ENCODE results near the gene TTC23L. TPM values are rescaled to one million over a fixed set of nuclear protein-coding genes. Genes with fewer than 3 reads are reported as not detected.
"Not testable (repeated sequence)": the region's sequence is repeated elsewhere in the genome, so short reads cannot be mapped to it uniquely, and the experiment has no call there.

Gene TTC23L
- total RNA-seq, 1 experiment from 2014 or later: 0.54 TPM

DNA sequence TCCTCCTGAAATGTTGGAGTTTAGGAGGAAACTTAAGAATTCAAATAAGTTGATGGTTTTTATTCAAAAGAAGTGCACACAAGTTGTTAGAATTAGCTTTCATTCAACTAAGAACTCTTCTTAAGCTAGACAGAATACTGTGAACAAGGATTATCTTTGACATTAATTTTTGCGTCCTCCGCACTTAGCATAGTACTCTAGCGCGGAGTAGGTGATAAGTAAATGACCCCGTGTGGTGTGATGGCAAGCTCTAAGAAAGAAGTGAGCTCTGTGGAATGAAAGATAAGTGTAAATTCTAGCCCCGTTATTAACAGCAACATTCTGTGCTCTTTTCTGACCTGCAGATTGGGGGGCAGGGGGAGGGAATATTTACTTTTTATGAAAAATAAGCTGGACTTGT, 77.6 kb downstream of the TTC23L start:
- H3K27ac Mint-ChIP-seq (ENCODE audit: unreplicated experiment): peak overlapping the region; percentile 72
- intact Hi-C loops (cut with micrococcal nuclease; ENCODE audit: unreplicated experiment): no loop called here
- H3K36me3 Mint-ChIP-seq (ENCODE audit: insufficient read depth, unreplicated experiment): peaks cover 29% of the 10 kb centered on the region
- no peak overlapping the region for H3K4me3 Mint-ChIP-seq (ENCODE audit: low read depth, unreplicated experiment)
- TF ChIP-seq, protein P1, sequence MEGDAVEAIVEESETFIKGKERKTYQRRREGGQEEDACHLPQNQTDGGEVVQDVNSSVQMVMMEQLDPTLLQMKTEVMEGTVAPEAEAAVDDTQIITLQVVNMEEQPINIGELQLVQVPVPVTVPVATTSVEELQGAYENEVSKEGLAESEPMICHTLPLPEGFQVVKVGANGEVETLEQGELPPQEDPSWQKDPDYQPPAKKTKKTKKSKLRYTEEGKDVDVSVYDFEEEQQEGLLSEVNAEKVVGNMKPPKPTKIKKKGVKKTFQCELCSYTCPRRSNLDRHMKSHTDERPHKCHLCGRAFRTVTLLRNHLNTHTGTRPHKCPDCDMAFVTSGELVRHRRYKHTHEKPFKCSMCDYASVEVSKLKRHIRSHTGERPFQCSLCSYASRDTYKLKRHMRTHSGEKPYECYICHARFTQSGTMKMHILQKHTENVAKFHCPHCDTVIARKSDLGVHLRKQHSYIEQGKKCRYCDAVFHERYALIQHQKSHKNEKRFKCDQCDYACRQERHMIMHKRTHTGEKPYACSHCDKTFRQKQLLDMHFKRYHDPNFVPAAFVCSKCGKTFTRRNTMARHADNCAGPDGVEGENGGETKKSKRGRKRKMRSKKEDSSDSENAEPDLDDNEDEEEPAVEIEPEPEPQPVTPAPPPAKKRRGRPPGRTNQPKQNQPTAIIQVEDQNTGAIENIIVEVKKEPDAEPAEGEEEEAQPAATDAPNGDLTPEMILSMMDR (IDR thresholded peaks at IDR 0.05; ENCODE audit: unreplicated experiment): no peak
- no TSS peak for BruUV-seq (replicated peaks)
- CTCF ChIA-PET: no interaction called here
- no peak for DNase-seq
- H3K9me3 Mint-ChIP-seq (ENCODE audit: low read depth, unreplicated experiment): no peaks in the 10 kb centered on the region
- no peaks in the 10 kb centered on the region for H3K27me3 Mint-ChIP-seq (ENCODE audit: unreplicated experiment)
- peaks cover 15% of the 10 kb centered on the region for H3K4me1 Mint-ChIP-seq (ENCODE audit: low read depth, unreplicated experiment)

DNA sequence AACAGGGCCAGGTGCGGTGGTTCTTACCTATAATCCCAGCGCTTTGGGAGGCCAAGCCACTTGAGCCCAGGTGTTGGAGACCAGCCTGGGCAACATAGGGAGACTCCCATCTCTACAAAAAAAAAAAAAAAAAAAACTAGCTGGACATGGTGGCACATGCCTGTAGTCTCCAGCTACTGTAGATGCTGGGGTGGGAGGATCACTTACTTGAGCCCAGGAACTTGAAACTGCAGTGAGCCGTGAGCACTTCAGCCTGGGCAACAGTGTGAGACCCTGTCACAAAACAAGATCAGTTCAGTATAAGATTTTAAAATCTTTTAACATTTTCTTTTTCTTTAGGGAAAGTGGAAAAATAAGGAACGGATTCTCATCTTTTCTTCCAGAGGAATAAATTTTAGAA, 79.1 kb downstream of the TTC23L start:
- TF ChIP-seq, protein P1 (IDR thresholded peaks at IDR 0.05; ENCODE audit: unreplicated experiment): no peak
- H3K36me3 Mint-ChIP-seq (ENCODE audit: insufficient read depth, unreplicated experiment): peaks cover 26% of the 10 kb centered on the region
- no peak overlapping the region for H3K4me3 Mint-ChIP-seq (ENCODE audit: low read depth, unreplicated experiment)
- BruUV-seq (replicated peaks): no TSS peak
- H3K4me1 Mint-ChIP-seq (ENCODE audit: low read depth, unreplicated experiment): peaks cover 15% of the 10 kb centered on the region
- peak overlapping the region; percentile 29 for H3K27ac Mint-ChIP-seq (ENCODE audit: unreplicated experiment)
- intact Hi-C loops (cut with micrococcal nuclease; ENCODE audit: unreplicated experiment): no loop called here
- H3K27me3 Mint-ChIP-seq (ENCODE audit: unreplicated experiment): no peaks in the 10 kb centered on the region
- no peak for DNase-seq
- no peaks in the 10 kb centered on the region for H3K9me3 Mint-ChIP-seq (ENCODE audit: low read depth, unreplicated experiment)
- CTCF ChIA-PET: interaction anchor here (0.7 to 1.4 kb wide), 2 partner anchors 12 to 1009 kb away, joined by 3 to 5 read pairs; partner anchors contain the start of gene DNAJC21

DNA sequence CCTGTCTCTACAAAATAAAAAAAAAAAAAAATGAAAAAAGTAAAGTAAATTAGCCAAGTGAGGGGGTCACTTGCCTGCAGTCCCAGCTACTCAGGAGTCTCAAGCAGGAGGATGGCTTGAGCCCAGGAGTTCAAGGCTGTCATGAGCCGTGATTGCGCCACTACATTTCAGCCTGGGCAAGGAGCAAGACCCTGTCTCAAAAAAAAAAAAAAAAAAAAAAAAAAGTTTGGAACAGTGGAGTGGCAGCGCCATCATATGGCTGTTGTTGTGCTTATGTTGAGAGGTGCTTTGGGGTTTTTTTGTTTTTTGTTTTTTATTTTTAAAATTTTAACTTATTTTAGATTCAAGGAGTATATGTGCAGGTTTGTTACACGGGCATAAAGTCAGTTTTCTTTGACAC, 80.1 kb downstream of the TTC23L start:
- H3K9me3 Mint-ChIP-seq (ENCODE audit: low read depth, unreplicated experiment): no peaks in the 10 kb centered on the region
- CTCF ChIA-PET: interaction anchor here (0.7 to 1.4 kb wide), 2 partner anchors 11 to 679 kb away, joined by 4 to 5 read pairs; partner anchors contain the start of gene DNAJC21
- H3K36me3 Mint-ChIP-seq (ENCODE audit: insufficient read depth, unreplicated experiment): peaks cover 36% of the 10 kb centered on the region
- DNase-seq: no peak
- intact Hi-C loops (cut with micrococcal nuclease; ENCODE audit: unreplicated experiment): no loop called here
- no peaks in the 10 kb centered on the region for H3K27me3 Mint-ChIP-seq (ENCODE audit: unreplicated experiment)
- no peak overlapping the region for H3K4me3 Mint-ChIP-seq (ENCODE audit: low read depth, unreplicated experiment)
- peaks cover 23% of the 10 kb centered on the region for H3K4me1 Mint-ChIP-seq (ENCODE audit: low read depth, unreplicated experiment)
- TF ChIP-seq, protein P1 (IDR thresholded peaks at IDR 0.05; ENCODE audit: unreplicated experiment): no peak
- H3K27ac Mint-ChIP-seq (ENCODE audit: unreplicated experiment): no peak overlapping the region
- BruUV-seq (replicated peaks): no TSS peak

DNA sequence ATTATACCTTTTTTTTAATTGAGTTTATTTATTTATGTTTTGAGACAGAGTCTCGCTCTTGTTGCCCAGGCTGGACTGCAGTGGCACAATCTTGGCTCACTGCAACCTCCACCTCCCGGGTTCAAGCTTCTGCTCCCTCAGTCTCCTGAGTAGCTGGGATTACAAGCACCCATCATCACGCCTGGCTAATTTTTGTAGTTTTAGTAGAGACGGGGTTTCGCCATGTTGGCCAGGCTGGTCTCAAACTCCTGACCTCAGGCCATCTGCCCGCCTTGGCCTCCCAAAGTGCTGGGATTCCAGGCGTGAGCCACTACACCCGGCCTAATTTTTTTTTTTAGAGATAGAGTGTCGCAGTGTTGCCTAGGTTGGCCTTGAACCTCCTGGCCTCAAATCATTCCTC, 84.3 kb downstream of the TTC23L start:
- CTCF ChIA-PET: interaction anchor here (0.9 kb wide), 1 partner anchor 8 kb away, joined by 4 read pairs; the partner anchor contains the start of genes BRIX1 and RAD1
- H3K4me1 Mint-ChIP-seq (ENCODE audit: low read depth, unreplicated experiment): peaks cover 18% of the 10 kb centered on the region
- H3K27ac Mint-ChIP-seq (ENCODE audit: unreplicated experiment): peak overlapping the region; percentile 97
- H3K9me3 Mint-ChIP-seq (ENCODE audit: low read depth, unreplicated experiment); BruUV-seq (replicated peaks); H3K27me3 Mint-ChIP-seq (ENCODE audit: unreplicated experiment); H3K4me3 Mint-ChIP-seq (ENCODE audit: low read depth, unreplicated experiment); DNase-seq; intact Hi-C loops (cut with micrococcal nuclease; ENCODE audit: unreplicated experiment): not testable (repeated sequence)
- peaks cover 64% of the 10 kb centered on the region for H3K36me3 Mint-ChIP-seq (ENCODE audit: insufficient read depth, unreplicated experiment)

DNA sequence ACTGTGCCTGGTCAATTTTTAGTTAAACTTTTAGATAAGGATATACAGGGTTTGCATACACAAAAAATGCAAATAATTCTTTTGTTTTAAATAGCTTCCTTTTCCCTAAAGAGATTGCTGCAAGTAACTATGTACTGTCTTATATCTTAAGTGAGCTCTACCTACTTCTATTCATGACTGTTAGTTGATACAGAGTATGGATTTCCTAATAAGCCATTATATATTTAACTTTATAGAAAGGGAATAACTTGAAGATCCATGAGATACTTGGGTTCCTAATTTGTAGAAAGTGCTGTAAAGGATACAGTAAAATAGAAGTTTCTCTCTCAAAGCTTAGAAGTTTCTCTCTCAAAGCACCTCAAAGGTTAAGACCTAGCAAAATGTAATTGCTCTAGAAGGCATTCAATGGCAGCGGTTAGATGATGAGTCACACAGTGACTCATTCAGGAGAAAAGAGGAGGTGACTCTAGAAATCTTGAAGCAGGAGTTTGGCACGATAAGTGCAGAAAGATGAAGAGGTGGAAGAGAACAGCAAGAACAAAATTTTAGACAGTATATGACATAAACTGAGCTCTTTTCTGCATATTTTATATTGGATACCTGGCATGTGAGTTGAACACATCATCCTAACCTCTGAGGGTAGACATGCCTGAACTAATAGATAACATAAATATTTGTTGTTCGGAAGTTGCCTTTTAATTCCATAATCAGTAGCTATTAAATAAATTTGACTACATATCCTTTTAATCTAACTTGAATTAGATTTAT, 84.9 kb downstream of the TTC23L start:
- Mint-ChIP-seq H3K27ac (ENCODE audit: unreplicated experiment) (peak overlapping the region; percentile 97), H3K4me1 (ENCODE audit: low read depth, unreplicated experiment) (peaks cover 18% of the 10 kb centered on the region), H3K36me3 (ENCODE audit: insufficient read depth, unreplicated experiment) (peaks cover 59% of the 10 kb centered on the region), H3K9me3 (ENCODE audit: low read depth, unreplicated experiment) (no peaks in the 10 kb centered on the region), H3K27me3 (ENCODE audit: unreplicated experiment) (no peaks in the 10 kb centered on the region), H3K4me3 (ENCODE audit: low read depth, unreplicated experiment) (peak overlapping the region; percentile 69)
- intact Hi-C loops (cut with micrococcal nuclease; ENCODE audit: unreplicated experiment): loop anchor here (1.0 kb wide), 1 partner anchor 9 kb away; the partner anchor contains the start of genes BRIX1 and RAD1
- BruUV-seq (replicated peaks): no TSS peak
- DNase-seq: peak; percentile 44
- TF ChIP-seq, protein P1 (IDR thresholded peaks at IDR 0.05; ENCODE audit: unreplicated experiment): no peak
- CTCF ChIA-PET: interaction anchor here (0.7 to 0.9 kb wide), 2 partner anchors 8 to 9 kb away, joined by 3 to 4 read pairs; partner anchors contain the start of genes BRIX1 and RAD1

All from Calu3 (cell line).